GM18873 (cell line): ENCODE results near the gene DDR2.

Experiments used
- ATAC-seq: cut with Tn5 transposase; IDR thresholded peaks from one replicate; pipeline ENCODE4 v1.9.1; 2021; ENCODE audit warnings: mild to moderate bottlenecking, moderate library complexity, moderate number of reproducible peaks; ENCODE audit not compliant: unreplicated experiment, low FRiP score

DDR2 gene

DNA sequence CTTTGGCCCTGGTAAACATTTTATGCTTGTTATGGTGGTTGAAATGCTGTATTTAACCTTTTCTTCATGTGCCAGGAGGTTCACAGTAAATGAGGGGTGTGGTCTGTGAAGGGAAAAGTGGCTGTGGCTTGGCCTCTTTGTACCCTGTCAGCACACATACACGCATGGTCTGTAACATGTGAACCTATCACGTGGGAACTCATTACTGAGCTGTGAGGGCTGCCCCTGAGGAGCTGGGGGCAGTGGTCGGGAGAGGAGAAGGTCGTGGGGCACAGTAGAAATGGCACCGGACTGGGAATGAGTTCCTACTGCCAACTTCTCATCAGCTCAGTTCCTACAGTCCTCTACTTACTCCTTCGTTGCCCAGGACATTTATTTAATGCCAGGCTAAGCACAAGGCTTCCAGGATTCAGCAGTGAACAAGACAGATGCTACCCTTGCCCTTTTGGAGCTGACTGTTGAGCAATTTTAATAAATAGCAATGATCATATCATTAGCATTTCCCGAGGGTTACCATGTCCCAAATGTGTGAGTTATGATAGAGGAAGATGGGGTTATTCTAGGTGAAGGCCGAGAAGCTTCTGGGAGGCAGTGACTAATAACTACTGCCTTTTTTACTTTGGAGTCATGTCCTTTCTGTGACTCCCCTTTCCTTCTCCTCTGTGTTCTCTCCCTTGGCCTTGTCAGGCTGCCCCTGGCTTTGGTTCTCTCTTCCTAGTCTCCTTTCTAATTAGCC, 38.8 kb downstream of the DDR2 start:
- ATAC-seq: no peak

DNA sequence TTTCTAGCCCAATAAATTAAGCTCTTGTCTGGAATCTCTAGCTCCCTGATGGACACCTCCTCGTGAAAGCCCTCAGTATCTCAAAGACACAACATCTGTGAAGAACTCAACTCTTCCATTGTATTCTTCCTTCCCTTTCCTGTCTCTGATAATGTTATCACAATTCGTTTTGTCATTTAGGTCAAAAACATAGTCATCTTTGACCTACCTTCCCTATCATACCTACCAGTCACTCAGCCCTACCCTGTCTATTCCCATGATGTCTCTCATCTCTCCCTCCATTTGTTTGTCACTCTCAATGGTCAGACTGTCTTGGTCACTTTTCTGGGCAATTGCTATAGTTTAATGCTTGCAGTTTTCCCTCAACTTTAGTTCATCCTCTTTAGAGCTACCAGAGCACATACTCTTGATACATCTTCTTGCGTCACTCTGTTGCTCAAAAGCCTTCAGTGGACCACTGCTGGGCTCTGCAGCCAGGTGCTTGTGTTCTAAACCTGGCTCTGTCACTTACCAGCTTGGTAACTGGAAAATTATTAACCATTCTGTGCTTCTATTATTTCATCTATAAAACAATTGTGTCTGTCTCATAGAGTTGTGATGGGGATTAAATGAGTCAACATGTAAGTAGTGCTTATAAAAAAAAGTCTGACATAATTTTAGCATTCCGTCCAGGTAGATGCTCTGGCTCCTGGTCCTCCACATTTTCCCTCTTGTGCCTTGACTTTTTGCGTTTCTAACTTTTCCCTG, 39.6 kb downstream of the DDR2 start:
- no peak for ATAC-seq

DNA sequence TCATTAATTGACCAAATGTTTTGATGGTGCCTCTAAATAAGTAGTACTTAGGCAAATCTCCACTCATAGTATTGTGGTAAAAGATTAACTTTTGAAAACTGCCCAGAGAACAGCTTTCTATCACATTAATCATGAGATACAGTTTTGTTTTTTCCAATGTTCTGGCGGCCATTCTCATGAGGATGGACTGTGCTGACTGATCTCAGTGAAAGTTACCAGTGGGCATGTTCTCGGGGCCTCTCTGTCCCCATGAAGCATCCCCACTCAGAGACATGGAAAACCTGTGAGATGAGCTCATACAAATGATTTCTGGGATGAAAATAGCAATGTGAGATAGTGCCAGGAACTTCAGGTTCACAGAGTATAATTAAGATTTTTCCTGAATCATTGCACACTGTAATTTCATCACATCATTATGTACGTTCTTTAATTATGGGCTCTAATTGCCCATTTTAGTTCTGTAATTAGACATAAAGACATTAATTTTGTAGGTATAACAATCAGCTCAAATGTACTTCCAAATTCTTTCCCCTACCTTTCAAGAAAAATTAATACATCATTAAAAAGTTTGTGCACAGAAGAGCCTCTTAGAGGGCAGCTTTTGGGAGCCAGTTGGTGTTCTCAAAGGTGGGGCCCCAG, 40.5 kb downstream of the DDR2 start:
- no peak for ATAC-seq

DNA sequence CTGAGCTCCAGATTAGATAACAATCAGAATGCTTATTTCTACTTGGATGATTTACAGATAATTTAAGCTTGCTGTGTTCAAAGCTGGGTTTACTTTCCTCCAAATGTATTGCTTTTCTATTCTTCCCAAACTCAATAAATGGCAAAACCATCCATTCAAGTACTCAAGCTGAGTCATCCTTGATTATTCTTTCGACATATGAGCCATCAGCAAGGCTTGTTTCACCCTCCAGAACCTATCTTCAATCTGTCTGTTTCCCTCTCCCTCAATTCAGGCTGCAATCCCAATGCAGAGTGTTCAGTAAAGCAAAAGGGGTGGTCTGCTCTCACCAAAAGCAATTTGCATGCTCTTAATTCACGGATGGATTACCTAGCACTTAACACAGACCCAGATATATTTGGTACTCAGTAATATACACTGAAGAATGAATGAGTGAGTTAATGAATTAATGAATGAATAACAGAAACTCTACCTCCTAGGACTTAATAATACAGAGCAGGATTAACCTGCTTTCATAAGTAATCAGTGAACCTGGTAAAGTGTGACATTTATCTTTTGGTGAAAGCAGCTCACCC, 41.9 kb downstream of the DDR2 start:
- no peak for ATAC-seq

DNA sequence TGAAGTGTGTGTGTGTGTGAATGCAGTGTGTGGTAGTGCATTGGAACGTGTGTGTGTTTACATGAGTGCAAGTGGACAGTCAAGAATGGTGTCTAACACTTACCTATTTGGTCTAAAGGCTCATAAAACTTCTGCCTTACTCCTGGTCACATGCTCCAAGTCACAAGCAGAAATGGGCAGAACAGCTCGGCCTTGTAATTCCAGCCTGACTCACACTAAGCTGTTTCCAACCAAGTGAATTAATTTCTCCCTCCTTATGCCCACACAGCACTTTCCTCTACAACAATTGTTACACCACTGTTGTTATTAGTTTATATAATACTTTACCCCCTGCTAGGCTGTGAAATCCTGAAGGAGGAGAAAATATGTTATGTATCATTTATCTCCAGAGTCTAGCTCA, 43.8 kb downstream of the DDR2 start:
- no peak for ATAC-seq

DNA sequence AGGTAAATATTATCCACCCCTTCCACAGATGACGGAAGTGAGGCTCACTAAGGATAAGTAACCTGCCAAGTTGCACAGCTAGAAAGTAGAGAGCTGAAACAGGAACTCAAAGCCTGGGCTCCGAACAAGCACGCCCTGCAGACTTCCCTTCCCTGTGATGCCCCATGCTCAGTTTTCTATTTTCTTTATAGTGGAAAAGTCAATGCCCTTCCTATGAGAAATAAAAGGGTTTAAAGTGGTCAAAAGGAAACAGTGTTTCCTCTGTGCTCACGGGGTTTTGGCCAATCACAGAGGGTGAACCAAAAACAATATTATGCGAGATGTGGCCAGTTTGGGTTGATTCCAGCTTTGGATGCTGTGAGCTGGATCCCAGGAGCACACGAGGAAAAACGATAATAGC, 44.5 kb downstream of the DDR2 start:
- no peak for ATAC-seq

DNA sequence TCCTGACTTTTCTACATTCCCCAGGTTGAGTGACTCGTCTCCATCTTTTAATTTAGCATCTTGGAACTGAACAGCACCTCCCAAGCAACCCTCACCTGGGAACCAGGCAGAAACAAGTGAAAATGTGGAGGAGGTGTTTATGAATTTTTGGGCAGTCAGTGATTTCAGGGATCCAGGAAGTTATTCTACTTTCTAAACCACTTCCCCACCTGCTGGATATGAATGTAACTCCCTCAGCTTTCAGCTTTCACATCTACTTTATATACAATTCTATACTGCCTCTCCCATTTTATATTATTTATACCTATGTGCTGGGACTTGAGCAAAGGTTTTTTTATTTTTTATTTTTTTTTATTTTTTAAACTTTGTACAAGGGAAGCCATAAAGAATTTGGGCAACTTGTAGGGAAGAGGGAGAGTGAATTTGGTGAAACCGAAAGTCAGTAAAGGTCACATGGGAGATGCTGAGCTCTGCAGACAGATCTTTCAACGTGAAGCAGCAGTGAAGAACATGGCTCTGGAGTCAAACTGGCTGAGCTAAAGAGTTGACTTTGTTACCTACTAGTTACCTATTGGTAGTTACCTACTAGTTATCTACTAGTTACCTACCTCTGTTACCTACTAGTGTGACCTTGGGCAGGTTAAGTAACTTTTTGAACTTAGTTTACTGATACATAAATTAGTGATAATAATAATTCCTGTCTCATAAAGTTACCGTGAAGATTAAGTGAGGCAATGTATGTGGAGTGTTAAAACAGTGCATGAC, 45.5 kb downstream of the DDR2 start:
- no peak for ATAC-seq

DNA sequence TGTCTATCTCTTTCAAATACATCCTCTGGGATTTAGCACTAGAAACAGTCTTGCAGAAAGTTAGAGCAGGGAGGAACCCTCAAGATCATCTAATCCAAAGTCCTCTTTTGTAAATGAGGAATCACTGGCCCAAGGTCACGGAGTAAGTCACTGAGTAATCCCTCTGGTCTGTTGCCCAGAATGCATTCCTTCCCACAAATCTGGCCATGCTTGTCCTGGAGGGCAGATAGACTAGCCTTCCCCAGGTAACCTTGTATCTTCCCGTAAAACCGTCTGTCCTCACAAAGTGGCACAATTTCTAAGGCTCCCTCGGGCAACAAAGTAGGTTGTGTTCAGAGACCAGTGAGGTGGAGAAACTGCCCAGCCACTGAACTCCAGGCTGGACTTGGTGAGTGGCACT, 46.2 kb downstream of the DDR2 start:
- no peak for ATAC-seq

DNA sequence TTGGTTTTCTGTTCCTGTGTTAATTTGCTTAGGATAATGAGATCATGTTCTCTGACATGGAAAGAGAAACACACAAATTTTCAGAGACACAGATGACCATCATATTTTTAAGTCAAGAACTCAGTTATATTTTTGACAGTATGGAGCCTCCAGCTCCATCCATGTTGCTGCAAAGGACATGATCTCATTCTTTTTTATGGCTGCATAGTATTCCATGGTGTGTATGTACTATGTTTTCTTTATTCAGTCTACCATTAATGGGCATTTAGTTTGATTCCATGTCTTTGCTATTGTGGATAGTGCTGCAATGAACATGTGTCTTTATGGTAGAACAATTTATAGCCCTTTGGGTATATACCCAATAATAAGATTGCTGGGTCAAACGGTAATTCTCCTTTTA, 47.0 kb downstream of the DDR2 start:
- no peak for ATAC-seq

DNA sequence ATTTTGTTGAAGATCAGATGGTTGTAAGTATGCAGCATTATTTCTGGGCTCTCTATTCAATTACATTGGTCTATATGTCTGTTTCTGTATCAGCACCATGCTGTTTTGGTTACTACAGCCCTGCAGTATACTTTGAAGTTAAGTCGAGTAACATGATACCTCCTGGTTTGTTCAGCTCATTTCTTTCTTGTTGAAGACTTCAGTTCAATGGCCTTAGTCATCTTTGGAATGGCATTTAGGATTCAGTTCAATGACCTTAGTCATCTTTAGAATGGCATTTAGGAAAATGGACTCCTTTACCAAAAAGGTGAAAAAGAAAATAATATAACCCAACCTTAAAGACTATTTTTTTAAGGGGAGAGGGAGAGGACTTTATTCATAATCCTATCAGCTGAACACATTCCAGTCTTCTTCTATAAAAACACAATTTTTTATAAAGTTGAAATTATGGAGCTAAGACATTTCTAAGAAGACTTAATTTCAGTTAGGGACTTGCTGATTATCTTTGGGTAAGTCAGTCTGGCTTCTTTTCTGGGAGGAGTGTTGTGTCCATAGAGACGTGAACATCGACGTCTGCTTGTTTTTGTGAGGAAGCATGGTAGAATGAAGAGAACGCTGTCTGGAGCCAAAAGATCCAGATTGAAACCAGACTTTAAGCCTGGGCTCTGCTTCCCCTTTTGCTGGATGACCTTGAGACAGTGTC, 48.3 kb downstream of the DDR2 start:
- ATAC-seq: no peak

DNA sequence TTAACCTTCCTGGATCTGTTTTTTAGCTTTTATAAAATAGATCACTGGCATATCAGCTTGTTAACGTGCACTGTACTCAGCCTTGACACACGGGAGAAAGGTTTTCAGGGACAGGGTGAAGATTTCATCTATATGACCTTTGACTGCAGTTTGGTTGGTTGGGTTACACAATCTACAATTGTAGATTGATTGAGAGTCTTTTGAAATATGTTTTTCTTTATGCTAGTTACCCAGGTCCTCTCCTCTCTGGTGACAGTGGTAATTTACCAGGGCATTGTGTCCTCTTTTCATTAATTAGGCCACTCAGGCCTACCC, 48.8 kb downstream of the DDR2 start:
- no peak for ATAC-seq

DNA sequence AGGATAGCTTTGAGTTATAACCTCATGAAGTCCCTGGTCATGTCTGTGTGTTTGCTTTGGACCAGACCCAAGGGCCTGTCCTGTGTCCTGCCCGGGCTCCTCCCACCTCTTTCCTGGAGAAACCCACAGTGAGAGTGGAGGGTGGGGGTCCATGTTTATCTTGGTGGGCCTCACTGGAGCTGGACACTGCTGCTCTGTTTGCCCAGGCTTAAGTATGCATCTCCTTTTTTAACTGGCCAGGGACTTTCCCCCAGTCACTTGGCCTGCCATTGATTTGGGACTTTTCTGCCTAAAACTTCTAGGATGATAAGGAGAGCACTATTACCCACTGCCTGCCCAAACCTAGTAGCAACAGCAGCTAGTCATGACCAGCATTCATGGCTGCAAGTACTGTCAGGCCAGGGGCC, 49.8 kb downstream of the DDR2 start:
- ATAC-seq: no peak

DNA sequence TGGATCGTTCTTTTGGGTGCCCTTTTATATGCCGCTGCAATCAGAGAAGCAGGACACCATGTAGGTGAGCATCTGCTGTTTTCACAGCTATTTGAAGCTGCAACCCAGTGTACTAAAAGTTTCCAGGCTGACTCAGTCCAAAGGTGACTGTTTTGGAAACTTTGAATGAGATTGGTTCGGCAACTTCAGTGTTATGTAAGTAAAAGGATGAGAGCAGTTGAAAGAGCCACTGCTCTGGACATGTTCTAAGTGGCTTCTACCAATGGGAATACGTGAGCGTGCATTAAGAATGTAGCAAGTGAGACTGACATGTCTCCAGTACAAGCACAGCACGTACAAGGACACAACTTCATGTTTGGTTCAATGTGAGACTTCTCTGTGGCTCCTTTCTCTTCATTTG, 55.6 kb downstream of the DDR2 start:
- no peak for ATAC-seq

DNA sequence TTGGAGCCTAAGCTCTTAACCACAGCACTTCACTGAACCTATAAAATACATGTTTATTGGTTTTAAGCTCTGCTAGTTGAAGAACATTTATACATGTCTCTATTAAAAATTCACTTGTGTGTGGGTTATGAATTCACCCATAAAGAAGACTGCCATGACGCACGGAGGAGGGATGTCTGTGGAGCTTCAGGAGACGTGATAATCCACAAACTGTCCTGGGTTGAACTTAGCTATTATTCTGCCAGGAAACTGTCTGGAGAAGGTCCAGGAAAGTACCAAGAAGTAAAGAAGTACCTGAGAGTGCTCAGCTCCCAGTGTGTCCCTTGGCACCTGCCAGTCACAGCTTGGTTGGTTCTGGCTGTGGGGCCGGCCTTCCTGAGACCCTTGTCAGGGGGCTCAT, 56.3 kb downstream of the DDR2 start:
- ATAC-seq: no peak

DNA sequence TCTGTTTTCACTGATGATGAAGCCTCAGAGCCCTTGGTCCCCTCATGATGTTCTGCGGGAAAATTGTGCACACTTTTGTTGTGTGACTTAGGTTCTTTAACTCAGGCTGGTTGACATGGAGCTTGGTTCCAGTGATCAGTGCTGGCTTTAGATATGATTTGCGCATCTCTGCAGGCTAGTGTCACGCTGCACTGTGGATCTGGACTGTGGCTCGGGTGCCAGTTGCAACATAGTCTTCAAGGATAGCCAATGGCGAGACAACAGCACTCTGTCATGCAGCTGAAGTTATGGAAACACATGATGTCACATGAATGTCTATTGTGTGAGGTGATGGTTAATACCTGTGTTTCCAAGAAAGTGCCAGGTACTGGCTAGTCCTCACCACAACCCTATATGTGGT, 56.7 kb downstream of the DDR2 start:
- no peak for ATAC-seq

DNA sequence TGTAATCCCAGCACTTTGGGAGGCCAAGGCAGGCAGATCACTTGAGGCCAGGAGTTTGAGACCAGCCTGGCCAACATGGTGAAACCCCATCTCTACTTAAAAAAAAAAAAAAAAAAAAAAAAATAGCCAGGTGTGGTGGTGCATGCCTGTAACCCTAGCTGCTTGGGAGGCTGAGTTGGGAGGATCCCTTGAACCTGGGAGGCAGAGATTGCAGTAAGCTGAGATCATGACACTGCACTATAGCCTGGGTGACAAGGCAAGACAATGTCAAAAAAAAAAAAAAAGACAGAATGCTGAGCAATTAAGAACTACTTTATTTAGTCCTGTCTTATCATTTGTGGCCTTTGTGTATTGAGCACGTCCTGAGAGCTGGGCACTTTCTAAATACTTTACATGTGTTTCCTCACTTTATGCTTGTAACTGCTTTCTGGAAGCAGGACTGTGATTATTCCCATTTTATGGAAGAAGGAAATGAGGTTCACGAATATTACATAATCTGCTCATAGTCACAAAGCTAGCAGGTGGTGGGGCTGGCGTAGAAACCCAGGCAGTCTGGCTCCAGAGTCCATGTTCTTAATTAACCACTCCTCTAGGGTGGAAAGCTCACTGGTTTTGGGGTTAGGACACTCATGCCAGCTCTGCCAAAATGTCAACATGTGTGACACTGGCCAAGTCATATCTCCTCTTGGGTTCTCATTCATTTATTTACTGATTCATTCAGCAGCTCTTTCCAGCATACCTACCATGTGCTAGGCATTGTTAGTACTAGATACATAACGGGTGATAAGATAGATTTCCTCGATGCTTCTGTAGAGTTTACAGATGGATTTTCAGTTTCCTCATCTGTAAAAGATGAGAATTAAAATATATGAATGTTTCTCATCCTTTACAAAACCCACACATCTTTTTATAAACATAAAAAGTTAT, 57.7 kb downstream of the DDR2 start:
- no peak for ATAC-seq

DNA sequence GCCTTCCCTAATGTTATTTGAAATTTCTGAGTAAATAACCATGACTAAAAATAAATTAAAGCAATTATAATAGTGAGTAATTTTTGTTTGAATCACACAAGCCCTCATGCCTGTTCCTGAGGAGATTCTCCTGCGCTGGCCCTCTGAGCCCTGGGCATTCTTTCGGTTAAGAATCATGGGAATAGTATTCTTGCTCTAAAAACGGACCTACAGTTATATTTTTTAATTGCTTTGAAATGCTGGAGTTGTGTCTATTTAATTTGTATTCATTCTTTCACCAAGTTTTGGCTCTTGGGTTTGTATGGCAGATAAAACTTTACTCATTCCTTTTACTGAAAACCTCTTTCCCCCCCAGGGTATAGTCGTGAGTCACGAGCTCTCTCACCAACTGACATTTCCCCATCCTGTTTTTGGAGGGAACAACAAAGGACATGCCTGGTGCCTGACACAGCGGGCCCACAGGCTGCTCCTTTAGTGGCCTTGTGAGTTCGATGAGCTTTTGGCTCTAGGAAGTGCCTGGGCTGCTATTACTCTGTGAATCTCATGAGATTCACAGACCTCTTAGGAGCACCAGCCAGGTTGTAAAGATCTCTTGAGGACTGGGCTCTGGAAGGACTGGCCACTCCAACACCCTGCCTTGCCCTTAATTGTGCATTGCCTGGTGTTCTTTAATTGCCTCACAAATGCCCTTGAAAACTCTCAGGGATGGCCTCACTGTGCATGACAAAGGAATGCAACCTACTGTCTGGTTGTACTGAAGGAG, 58.6 kb downstream of the DDR2 start:
- no peak for ATAC-seq

DNA sequence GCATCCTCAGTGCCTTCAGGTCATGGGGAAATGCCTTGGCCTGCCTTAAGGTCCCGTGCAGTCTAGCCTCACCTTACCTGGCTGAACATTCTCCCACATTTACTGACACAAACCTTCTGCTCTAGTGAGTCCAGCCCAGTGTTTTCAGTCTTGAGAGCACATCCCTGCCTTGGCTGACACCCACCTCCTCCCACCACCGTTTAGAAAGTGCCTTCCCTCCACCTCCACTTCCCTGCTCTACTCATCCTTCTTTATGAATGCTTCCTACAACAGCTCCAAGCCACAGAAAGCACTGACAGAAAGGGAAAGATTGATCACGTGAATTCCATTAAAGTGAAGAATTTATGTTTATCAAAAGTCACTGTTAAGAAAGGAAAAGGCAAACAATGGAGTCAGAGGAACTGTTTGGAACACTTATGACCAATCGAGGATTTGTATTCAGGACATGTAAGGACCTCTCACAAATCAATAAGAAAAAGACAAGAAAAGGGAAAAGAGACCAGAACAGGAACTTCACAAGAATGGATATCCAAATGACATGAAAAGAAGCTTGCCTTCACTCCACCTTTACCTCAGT, 59.8 kb downstream of the DDR2 start:
- no peak for ATAC-seq
